IMR-90 (cell line): ENCODE data around the gene RHCE. TPM values are rescaled to one million over a fixed set of nuclear protein-coding genes. Genes with fewer than 3 reads are reported as not detected.

Source experiments
- ATAC-seq: fragments of 200-7000 bp; cut with Tn5 transposase; 2 replicates; pipeline ENCODE4 v1.9.1; 2020; ENCODE audit warnings: low read depth, mild to moderate bottlenecking, moderate library complexity
- BruUV-seq: library from RNA; stranded (reverse); fragments of 400-500 nt; replicated peaks from 2 replicates; lab custom pipeline; 2021; lab: Mats Ljungman, UMichigan
- CTCF ChIA-PET: fragments of 300-600 bp; formaldehyde crosslinking; extraction: SDS; loops from one replicate; lab custom pipeline; 2021; ENCODE audit warnings: antibody characterized with exemption; lab: Yijun Ruan, JAX
- POLR2A ChIA-PET: fragments of 300-600 bp; sonication (Branson Sonifier 250); formaldehyde crosslinking; loops from one replicate; lab custom pipeline; 2022; ENCODE audit warnings: antibody characterized with exemption; ENCODE audit not compliant: unreplicated experiment; lab: Charles Lee
- DNase-seq: peaks from one replicate; pipeline ENCODE4 v3.0.0; 2013
- H2AFZ ChIP-seq: replicated peaks from 2 replicates; pipeline ENCODE3; 2013; ENCODE audit warnings: low read length, mild to moderate bottlenecking; ENCODE audit not compliant: poor library complexity
- H2AK5ac ChIP-seq: 2 replicates; pipeline ENCODE4 v1.6.1; 2013; ENCODE audit warnings: low read depth, low read length, inconsistent platforms
- H2AK9ac ChIP-seq: replicated peaks from 2 replicates; pipeline ENCODE3; 2013; ENCODE audit warnings: mild to moderate bottlenecking, low read depth, low read length, moderate library complexity; ENCODE audit not compliant: poor library complexity
- H2BK120ac ChIP-seq: 2 replicates; pipeline ENCODE4 v1.6.1; 2013; ENCODE audit warnings: low read depth, low read length, inconsistent platforms
- H2BK15ac ChIP-seq: 3 replicates; pipeline ENCODE4 v1.6.1; 2013; ENCODE audit warnings: low read depth, low read length, inconsistent platforms
- H2BK20ac ChIP-seq: 2 replicates; pipeline ENCODE4 v1.6.1; 2013; ENCODE audit warnings: low read depth, mild to moderate bottlenecking, inconsistent platforms, low read length, moderate library complexity
- H2BK5ac ChIP-seq: 2 replicates; pipeline ENCODE4 v1.6.1; 2013; ENCODE audit warnings: mild to moderate bottlenecking, low read depth, low read length, inconsistent platforms; ENCODE audit not compliant: poor library complexity, severe bottlenecking
- H3K14ac ChIP-seq: replicated peaks from 2 replicates; pipeline ENCODE4 v1.6.1; 2013; ENCODE audit warnings: low read depth, low read length, inconsistent platforms
- H3K18ac ChIP-seq: 2 replicates; pipeline ENCODE4 v1.6.1; 2013; ENCODE audit warnings: low read depth, low read length, control low read depth
- H3K23ac ChIP-seq: 2 replicates; pipeline ENCODE4 v1.6.1; 2013; ENCODE audit warnings: low read depth, low read length, inconsistent platforms
- H3K27ac ChIP-seq: 2 replicates; pipeline ENCODE4 v1.5.1; 2013; ENCODE audit warnings: mild to moderate bottlenecking, control low read depth, low read length; ENCODE audit not compliant: insufficient read depth
- H3K27me3 ChIP-seq: 2 replicates; pipeline ENCODE4 v1.6.1; 2013; ENCODE audit warnings: low read length; ENCODE audit not compliant: control insufficient read depth, insufficient read depth
- H3K36me3 ChIP-seq: 2 replicates; pipeline ENCODE4 v1.6.1; 2013; ENCODE audit warnings: low read length, mixed read lengths; ENCODE audit not compliant: control insufficient read depth, insufficient read depth
- H3K4ac ChIP-seq: 2 replicates; pipeline ENCODE4 v1.6.1; 2013; ENCODE audit warnings: low read depth, low read length, inconsistent platforms
- H3K4me1 ChIP-seq: 2 replicates; pipeline ENCODE4 v1.6.1; 2013; ENCODE audit warnings: low read length, mixed read lengths; ENCODE audit not compliant: control insufficient read depth, insufficient read depth
- H3K4me2 ChIP-seq: 2 replicates; pipeline ENCODE4 v1.6.1; 2013; ENCODE audit warnings: low read depth, mild to moderate bottlenecking, control low read depth, low read length, moderate library complexity
- H3K4me3 ChIP-seq: 2 replicates; pipeline ENCODE4 v1.5.1; 2013; ENCODE audit warnings: low read depth, mild to moderate bottlenecking, control low read depth, low read length, moderate library complexity; ENCODE audit not compliant: insufficient read depth
- H3K56ac ChIP-seq: 2 replicates; pipeline ENCODE4 v1.6.1; 2013; ENCODE audit warnings: low read length, inconsistent platforms; ENCODE audit not compliant: insufficient read depth; ENCODE audit errors: extremely low read depth
- H3K79me1 ChIP-seq, 2 experiments: 2 replicates each; pipeline ENCODE4 v1.6.1; 2013; ENCODE audit warnings: low read length in 2 of 2, inconsistent platforms in 1 of 2, low read depth in 1 of 2
- H3K9ac ChIP-seq: 2 replicates; pipeline ENCODE4 v1.6.1; 2013; ENCODE audit warnings: low read depth, low read length, control low read depth
- H3K9me1 ChIP-seq: 2 replicates; pipeline ENCODE4 v1.6.1; 2013; ENCODE audit warnings: low read length, inconsistent platforms; ENCODE audit not compliant: insufficient read depth
- H3K9me3 ChIP-seq: 2 replicates; pipeline ENCODE4 v1.6.1; 2013; ENCODE audit warnings: low read length; ENCODE audit not compliant: control insufficient read depth, insufficient read depth
- H4K20me1 ChIP-seq: 2 replicates; pipeline ENCODE4 v1.6.1; 2013; ENCODE audit warnings: low read length, inconsistent platforms; ENCODE audit not compliant: insufficient read depth
- H4K5ac ChIP-seq: 2 replicates; pipeline ENCODE4 v1.6.1; 2013; ENCODE audit warnings: mild to moderate bottlenecking, low read depth, low read length, control low read depth
- H4K8ac ChIP-seq, 2 experiments: 2 replicates each; pipeline ENCODE4 v1.6.1; 2013; ENCODE audit warnings: low read depth in 2 of 2, low read length in 2 of 2, control low read depth in 1 of 2, inconsistent platforms in 1 of 2
- H4K91ac ChIP-seq: 2 replicates; pipeline ENCODE4 v1.6.1; 2013; ENCODE audit warnings: low read depth, low read length, inconsistent platforms; ENCODE audit not compliant: insufficient read depth
- BHLHE40 ChIP-seq: fragments of 150-350 bp; IDR thresholded peaks from 2 replicates; pipeline ENCODE4 v1.6.1; 2016; ENCODE audit warnings: mild to moderate bottlenecking, low read depth, low read length
- CEBPB ChIP-seq: IDR thresholded peaks from 2 replicates; pipeline ENCODE4 v1.6.1; 2012; ENCODE audit warnings: low read depth, low read length, improper control_type of control experiment
- CHD1 ChIP-seq: IDR thresholded peaks from 2 replicates; pipeline ENCODE4 v1.6.1; 2012; ENCODE audit warnings: low read depth, low read length, improper control_type of control experiment
- CTCF ChIP-seq: conservative IDR thresholded peaks from 2 replicates; pipeline ENCODE4 v1.5.1; 2012; ENCODE audit warnings: mild to moderate bottlenecking, low read depth, low read length, improper control_type of control experiment
- ELK1 ChIP-seq: fragments of 150-350 bp; IDR thresholded peaks from 2 replicates; pipeline ENCODE4 v1.6.1; 2016; ENCODE audit warnings: low read depth, mild to moderate bottlenecking, low read length, moderate library complexity, borderline replicate concordance
- FOS ChIP-seq: fragments of 150-350 bp; IDR thresholded peaks from 2 replicates; pipeline ENCODE4 v1.6.1; 2016; ENCODE audit warnings: low read depth, low read length
- MAFK ChIP-seq: IDR thresholded peaks from 2 replicates; pipeline ENCODE4 v1.6.1; 2012; ENCODE audit warnings: low read depth, low read length, improper control_type of control experiment
- MAZ ChIP-seq: IDR thresholded peaks from 2 replicates; pipeline ENCODE4 v1.6.1; 2012; ENCODE audit warnings: low read depth, mild to moderate bottlenecking, low read length, improper control_type of control experiment, moderate library complexity, borderline replicate concordance
- MXI1 ChIP-seq: IDR thresholded peaks from 2 replicates; pipeline ENCODE4 v1.6.1; 2012; ENCODE audit warnings: low read depth, mild to moderate bottlenecking, low read length, moderate library complexity, borderline replicate concordance
- NFE2L2 ChIP-seq: fragments of 150-350 bp; IDR thresholded peaks from 2 replicates; pipeline ENCODE4 v1.6.1; 2016; ENCODE audit warnings: low read depth, mild to moderate bottlenecking, low read length
- POLR2A ChIP-seq: IDR thresholded peaks from 2 replicates; pipeline ENCODE4 v1.6.1; 2012; ENCODE audit warnings: mild to moderate bottlenecking, low read depth, low read length
- RAD21 ChIP-seq: IDR thresholded peaks from 2 replicates; pipeline ENCODE4 v1.6.1; 2012; ENCODE audit warnings: low read length, improper control_type of control experiment
- RCOR1 ChIP-seq: IDR thresholded peaks from 2 replicates; pipeline ENCODE4 v1.6.1; 2012; ENCODE audit warnings: mild to moderate bottlenecking, low read length, improper control_type of control experiment; ENCODE audit not compliant: insufficient replicate concordance
- RFX5 ChIP-seq: IDR thresholded peaks from 2 replicates; pipeline ENCODE4 v1.8.0; 2012; ENCODE audit warnings: low read depth, mild to moderate bottlenecking, low read length, moderate library complexity
- SMC3 ChIP-seq: fragments of 150-350 bp; IDR thresholded peaks from 2 replicates; pipeline ENCODE4 v1.6.1; 2016; ENCODE audit warnings: low read depth, mild to moderate bottlenecking, antibody characterized with exemption, low read length, moderate library complexity
- USF2 ChIP-seq: fragments of 150-350 bp; IDR thresholded peaks from 2 replicates; pipeline ENCODE4 v1.6.1; 2017; ENCODE audit warnings: mild to moderate bottlenecking, antibody characterized with exemption, low read length, low read depth
- whole genome bisulfite sequencing, 2 experiments: methylation state at CpG; one replicate each; pipeline versions ENCODE4 v1.1.5 to v1.1.7; 2013; ENCODE audit warnings: missing lambda C conversion rate in 2 of 2; ENCODE audit not compliant: insufficient read length in 1 of 2; ENCODE audit errors: extremely low coverage in 2 of 2; 5-methylcytosine and 5-hydroxymethylcytosine counted together
- dilution Hi-C: fragments of 300-500 bp; cut with HindIII; formaldehyde crosslinking; loops from one replicate; pipeline ENCODE4 v1.14.3; 2018; ENCODE audit warnings: low sequenced_read_pairs; ENCODE audit not compliant: unreplicated experiment
- in situ Hi-C: fragments of 300-500 bp; cut with MboI; formaldehyde crosslinking; loops from 3 replicates; pipeline ENCODE4 v1.14.3; 2019; ENCODE audit warnings: low sequenced_read_pairs, inconsistent platforms, mixed read lengths
- intact Hi-C: fragments of 100-400 bp; cut with micrococcal nuclease; formaldehyde crosslinking; loops from 2 replicates; pipeline ENCODE4 v1.10.0; 2022
- polyA plus RNA-seq, 3 experiments: library from polyadenylated mRNA; depleted of rRNA; stranded (reverse); fragments of >200 nt; gene quantifications; 2 replicates each; pipeline ENCODE4 v1.2.3, GENCODE V29; 2012; ENCODE audit warnings: low replicate concordance in 1 of 3
- total RNA-seq: library from RNA; depleted of rRNA; stranded (reverse); fragments of >200 nt; gene quantifications from 2 replicates; pipeline ENCODE4 v1.2.3, GENCODE V29; 2012

The RHCE gene
- total and polyA plus RNA-seq, 2 of the 4 experiments (the other 2 are of a cell fraction) = 0.54 to 0.62 TPM

GRCh38 chr1:25460020-25460419 is 39.4 kb upstream of the RHCE start:
- Histone ChIP-seq H3K27me3 (no peaks in the 10 kb centered on the region), H3K4ac (no peak overlapping the region), H2BK5ac (no peak overlapping the region), H2BK15ac (no peak overlapping the region), H3K9ac (no peak overlapping the region), H3K9me3 (no peaks in the 10 kb centered on the region), H3K56ac (no peak overlapping the region), H4K5ac (no peak overlapping the region), H3K36me3 (peaks cover 18% of the 10 kb centered on the region), H3K79me1 (peaks cover 17 to 31% of the 10 kb centered on the region in 2 experiments; a peak in 3 of 4 replicates), H2AK9ac (no peak overlapping the region), H3K4me2 (no peak overlapping the region), H2BK120ac (no peak overlapping the region), H3K9me1 (peaks cover 2% of the 10 kb centered on the region; the same call in 1 of the 2 replicates), H3K4me3 (no peak overlapping the region), H4K91ac (no peak overlapping the region), H3K4me1 (peaks cover 3% of the 10 kb centered on the region), H3K23ac (no peak overlapping the region), H2AFZ (no peak overlapping the region), H4K20me1 (no peaks in the 10 kb centered on the region; the same call in 1 of the 2 replicates), H4K8ac (no peak overlapping the region), H3K18ac (no peak overlapping the region), H2BK20ac (no peak overlapping the region), H3K14ac (no peak overlapping the region), H3K27ac (no peak overlapping the region), H2AK5ac (no peak overlapping the region)
- intact Hi-C loops = no loop called here
- ChIA-PET POLR2A (no interaction called here), CTCF (no interaction called here)
- no TSS peak for BruUV-seq
- in situ Hi-C loops = no loop called here
- no peak for DNase-seq
- no CpG with 5 or more reads among the region's 3 CpGs for WGBS, 2 experiments
- no peak for ATAC-seq
- dilution Hi-C loops = no loop called here
- no peak for TF ChIP-seq MAFK
- TF ChIP-seq NFE2L2 = no peak
- TF ChIP-seq RFX5 = no peak
- no peak for TF ChIP-seq MXI1
- TF ChIP-seq CHD1 = no peak
- no peak for TF ChIP-seq CTCF
- no peak for TF ChIP-seq ELK1
- no peak for TF ChIP-seq CEBPB
- no peak for TF ChIP-seq USF2
- TF ChIP-seq FOS = no peak
- no peak for TF ChIP-seq BHLHE40
- TF ChIP-seq RCOR1 = no peak
- TF ChIP-seq MAZ = no peak
- TF ChIP-seq RAD21 = no peak
- TF ChIP-seq SMC3 = no peak
- no peak for TF ChIP-seq POLR2A
